HG03175 (cell line): ENCODE measurements around the gene ATP8B3.

Source experiments
- ATAC-seq: cut with Tn5 transposase; IDR thresholded peaks from one replicate; pipeline ENCODE4 v1.9.1; 2021; ENCODE audit warnings: mild to moderate bottlenecking, moderate library complexity; ENCODE audit not compliant: unreplicated experiment

ATP8B3 gene

DNA sequence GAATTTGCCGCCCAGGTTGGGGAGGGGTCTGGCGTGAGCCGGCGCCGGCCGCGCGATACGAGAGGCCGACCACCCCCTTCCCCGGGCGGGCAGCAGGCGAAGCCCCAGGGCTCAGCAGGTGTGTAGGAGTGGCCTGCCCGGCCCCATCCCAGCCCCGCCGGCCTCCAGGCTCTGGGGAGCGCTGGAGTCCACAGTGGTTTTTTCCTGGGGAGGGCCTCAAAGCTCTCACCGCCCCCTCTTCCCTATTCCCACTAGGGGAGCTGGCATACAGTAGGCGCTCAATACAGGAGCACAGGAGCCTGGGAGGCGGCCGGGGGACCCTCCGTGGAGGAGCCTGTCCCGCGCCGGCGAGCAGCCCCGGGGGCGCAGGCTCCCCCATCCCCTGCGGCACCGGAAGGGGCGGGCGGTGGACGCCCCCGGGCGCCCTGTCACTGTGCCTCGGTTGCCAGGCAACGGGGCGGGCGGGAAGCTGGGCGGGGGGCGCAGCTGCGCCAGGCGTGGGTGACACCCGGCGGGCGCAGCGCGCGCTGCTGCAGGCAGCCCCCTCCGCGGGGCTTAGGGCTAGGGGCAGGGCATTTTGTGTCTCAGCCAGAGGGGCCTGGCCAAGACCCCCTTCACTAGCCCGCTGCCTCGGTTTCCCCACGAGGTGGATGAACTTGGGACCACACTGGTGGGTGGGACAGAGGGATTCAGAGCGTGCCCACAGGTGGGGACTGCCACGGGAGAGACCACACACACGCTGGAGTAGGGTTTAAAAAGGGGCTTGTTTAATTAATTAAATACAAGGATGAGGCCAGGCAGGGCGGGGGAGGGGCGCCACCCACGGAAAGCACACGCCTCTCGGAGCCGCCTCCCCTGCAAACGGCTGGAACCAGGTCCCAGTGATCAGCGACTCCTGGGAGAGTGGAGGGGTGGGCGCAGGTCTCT lies 39.8 kb upstream of the ATP8B3 start:
- ATAC-seq, result no peak

DNA sequence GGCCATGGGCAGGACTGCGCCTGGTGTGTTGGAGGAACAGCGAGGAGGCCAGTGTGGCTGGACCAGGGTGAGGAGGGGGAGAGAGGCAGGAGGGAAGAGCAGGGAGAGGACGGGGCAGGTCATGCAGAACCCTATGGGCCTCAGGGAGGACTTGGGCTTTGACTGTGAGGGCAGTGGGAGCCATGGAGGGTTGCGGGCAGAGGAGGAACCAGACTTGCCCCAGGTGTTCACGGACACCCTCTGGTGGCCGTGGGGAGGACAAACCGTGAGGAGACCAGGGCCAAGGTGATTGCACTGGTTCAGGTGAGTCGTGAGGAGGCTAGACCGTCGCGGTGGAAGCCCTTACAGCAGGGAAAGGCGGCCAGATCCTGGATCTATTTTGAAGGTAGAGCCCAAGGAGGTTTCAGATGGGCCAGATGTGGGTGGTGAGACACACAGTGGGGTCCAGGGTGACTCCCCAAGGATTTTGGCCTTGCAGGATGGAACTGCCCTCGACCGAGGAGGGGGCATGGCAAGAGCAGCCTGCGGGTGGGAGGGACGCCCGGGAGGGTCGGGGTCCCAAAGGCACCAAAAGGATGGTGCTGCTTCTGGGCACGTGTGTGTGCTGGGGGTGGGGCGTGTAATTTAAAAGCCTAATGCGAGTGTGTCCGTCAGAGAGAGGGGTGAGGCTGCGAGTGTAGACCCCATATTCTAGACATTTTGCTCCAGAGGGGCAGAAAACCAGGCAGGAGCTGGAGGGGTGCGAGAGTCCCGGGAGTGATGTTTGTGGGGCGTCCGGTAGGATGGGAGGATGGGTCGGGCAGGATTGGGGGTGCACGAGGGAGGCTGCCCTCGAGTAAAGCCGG lies 39.0 kb upstream of the ATP8B3 start:
- ATAC-seq, result no peak

DNA sequence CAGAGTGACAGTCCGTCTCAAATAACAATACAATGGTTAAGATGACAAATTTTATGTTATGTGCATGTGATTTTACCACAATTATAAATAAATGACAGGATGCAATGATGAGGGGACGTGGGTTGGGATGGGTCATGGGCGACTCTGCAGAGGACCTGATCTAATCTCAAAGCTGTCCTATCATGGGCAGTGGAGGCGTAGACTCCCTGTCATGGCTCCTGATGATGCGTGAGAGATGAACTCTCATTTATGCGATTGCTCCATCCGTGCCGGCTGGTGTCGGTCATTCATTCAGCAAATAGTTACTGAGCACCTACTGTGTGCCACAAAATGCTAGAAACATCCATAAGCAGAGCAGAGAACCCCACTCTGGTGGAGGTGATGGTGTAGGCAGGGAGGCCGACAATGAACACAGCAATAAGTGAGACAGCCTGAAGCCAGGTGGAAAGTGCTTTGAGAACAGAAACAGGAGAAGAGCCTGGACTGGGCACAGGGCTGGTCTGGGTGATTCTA lies 37.9 kb upstream of the ATP8B3 start:
- ATAC-seq, result no peak

DNA sequence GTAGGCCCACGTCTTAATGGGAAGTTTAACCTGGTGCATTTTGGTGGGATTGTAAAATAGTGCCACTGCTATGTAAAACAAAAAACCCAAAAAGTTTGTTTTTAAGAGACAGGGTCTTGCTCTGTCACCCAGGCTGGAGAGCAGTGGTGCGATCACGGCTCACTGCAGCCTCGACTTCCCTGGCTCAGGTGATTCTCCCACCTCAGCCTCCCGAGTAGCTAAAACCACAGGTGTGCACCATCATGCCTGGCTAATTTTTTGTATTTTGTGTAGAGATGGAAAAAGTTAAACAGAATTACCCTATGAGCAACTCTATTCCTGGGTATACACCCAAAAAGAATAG lies 37.0 kb upstream of the ATP8B3 start:
- ATAC-seq, result no peak

DNA sequence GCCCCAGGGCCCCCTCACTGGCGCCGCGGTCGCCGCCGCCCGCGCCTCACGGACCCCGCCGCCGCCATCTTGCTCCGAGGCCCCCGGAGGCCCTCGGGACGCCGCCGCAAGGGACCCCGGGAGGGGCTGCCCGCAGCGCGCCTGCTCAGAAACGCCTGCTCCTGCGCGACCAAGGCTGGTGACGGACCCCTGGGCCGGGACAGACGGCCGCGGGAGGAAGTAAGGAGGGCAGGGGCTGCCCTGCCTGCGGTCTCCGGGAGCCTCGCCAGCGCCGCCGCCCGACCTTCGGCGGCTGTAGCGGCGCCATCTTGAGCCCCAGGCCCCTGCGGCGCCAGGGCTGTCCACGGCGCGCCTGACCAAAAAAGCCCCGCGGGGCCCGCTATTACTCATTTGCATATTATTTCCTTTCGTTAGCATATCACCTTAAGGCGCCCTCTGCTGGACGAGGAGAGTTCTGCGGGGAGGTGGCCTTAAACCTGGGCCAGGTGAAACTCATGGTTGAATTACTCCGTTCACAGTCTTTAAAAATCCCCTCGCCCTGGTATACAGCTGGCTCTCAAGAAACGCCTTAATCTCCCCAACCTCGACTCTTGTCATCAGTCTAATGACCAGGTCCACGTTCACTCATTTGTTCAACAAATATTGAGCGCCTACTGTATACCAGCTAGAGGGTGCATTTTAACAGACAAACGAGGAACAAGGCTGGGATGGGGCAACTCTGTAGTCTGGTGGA lies 36.5 kb upstream of the ATP8B3 start, which contains the start of gene REXO1:
Gene REXO1 (minus strand): TSS at position 85 of the 733 bp plus-strand sequence. CDS start 125 bp downstream, outside the sequence.
- ATAC-seq, result peak; percentile 73

DNA sequence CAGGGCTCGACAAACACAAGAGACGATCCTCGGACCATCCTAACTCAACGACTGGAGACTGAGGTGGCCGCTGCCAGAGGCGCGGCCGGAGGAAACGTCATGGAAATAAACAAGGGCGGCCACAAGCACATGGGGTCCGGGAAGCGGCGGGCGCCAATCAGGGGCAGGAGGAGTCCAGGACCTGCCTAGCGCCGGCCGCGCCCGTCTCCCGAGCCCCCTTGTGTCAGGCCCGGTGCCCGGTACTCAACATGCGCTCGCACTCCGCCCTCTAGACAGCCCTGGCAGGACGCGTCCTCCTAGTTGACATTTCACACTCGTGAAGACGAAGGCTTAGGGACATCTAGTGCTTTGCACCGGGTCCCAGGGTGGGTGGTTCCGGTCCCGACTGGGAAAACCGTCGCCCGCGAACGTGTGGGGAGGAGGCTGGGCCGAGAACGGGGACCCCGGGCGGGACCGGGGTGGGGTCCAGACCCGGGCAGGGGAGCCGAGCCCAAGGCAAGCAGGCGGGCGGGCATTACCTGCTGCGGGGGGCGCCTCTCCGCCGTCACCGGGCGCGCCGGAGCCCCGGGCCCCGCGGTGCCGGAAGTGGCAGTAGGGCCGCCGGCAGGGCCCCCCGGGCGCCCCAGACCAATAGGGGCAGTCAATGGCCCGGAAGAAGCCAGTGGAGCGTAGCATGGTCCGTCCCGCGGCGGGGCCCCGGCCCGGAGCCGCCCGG lies 35.8 kb upstream of the ATP8B3 start:
- peak; percentile 26 for ATAC-seq

DNA sequence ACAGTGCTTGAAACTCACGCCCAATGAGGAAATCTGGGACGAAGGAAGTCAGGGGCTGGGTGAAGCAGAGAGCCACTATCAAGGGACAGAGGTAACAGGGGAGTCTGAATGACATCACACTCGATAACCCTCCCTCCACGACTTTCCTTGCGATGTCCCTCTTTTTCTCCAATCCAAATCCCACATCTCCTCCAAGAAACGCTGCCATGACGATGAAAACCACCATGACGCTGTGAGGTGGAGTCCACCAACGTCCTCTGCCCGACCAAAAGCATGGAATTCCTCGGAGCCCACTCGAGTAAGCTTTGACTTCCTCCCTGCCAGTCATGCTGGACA lies 35.2 kb upstream of the ATP8B3 start:
- no peak for ATAC-seq

DNA sequence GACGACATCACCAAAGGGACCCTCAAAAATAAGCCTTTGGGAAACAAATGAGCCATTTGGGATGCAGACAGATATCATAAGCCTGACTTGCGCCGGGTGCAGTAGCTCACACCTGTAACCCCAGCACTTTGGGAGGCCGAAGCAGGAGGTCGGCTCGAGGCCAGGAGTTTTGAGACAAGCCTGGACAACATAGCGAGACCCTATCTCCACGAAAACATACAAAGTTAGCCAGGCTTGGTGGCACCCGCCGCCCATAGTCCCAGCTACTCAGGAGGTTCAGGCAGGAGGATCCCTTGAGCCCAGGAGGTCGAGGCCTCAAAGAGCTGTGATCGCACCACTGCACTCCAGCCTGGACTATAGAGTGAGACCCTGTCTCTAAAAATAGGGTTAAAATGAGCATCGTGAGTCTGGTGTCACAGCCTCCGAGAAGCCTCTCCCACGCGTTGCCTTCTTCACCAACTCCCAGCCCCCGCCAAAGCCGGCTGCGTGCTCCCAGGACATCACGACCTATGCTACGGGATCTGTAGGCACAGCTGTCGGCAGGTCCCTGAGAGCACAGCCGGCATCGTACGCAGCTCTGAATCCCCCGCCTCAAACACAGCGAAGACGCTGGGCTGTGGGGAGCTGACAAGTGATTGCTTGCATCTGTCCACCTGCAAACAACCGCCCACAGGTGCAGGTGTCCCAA lies 34.6 kb upstream of the ATP8B3 start:
- no peak for ATAC-seq

DNA sequence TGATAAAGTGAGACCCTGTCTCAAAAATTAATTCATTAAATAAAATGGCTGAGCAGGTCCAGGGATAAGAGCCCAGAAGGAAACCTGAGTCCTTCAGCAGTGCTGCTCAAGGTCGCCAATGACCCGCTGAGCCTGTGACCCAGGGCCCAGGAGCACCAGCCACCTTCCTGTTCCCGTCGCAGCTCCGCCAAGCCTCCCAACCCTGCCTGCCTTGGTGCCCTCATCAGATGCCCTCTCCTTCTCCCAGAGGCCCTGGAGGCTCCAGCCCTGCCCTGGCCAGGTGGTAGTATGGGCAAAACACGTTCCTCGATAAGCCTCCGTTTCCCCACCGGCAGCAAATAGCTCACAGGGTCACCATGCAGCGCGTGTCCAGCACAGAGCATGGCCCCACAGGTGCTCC lies 33.6 kb upstream of the ATP8B3 start:
- ATAC-seq, result no peak

DNA sequence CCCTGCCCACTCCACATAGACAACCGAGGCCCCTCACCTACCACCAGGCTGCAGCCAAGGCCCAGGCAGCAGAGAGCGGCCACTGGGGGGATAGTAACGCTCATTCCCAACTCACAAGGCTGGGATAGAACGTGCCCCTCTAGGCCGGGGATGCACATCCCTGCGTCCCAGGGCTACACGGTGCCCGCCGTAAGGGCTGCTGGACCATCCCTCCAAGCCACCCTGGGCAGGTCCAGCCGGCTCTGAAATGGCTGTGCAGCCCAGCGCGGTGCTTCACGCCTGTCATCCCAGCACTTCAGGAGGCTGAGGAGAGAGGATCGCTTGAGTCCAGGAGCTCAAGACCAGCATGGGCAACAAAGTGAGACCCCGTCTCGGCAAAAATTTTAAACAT lies 33.0 kb upstream of the ATP8B3 start:
- ATAC-seq, result no peak

DNA sequence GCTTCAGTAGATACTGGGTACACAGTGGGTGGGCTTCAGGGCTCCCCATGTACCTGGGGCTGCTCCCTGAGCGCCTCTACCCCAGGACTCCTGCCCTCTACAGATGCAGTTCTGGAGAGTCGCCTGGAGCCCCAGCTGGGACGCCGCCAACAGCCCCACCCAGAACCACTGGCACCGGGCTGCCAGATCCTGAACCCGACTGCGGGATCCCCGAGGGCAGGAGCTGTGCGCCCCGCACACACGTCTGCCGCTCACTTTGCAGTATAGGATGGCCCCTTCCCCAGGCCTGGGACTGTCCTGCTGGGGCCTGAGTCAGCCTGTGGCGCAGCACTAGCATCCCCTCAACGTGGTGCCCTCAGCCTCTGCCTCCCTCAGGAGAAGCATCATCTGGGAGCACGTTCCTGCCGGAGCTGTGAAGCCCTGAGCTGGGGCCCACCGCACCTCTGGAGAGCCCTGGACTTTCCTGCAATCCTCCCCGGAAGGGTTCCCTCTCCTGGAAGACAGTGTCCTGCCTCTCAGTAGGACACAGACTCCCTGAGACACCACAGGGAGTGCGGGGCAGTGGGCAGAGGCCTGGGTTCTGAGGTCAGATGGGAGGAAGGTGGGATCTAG lies 32.5 kb upstream of the ATP8B3 start:
- ATAC-seq, result no peak

DNA sequence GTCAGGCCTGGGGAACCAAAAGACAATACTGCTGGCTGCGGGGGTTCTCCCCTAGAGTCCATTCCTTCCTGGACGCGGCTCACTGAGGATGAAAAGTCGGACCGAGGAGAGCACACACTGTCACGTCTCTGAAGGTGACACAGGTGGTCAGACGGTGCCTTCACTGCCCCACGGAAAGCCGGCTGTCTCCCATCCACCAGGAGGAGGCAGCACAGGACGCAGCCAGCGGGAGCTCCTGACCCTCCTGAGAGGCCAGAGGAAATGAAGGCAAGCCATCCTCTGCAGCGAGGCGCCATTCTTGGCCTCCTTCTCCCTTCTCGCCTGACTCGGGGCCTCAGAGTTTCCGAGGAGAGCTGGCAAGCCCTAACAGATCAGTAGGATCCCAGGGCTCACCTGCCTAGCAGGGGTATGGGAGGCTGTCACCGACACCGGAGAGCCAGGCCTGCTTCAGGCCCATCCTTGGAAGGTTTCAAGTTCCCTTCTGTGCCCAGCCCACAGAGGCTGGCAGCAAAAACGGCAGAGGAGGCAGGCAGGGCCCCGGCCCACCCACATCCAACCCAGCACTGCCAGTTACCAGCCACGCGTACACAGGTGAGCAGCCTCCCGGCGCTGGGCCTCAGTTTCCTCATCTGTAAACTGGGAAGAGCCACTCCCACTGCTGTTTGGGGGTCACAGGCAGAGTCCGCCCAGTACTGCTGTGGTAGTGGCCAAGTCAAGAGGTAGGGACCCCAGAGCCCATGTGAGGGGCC lies 31.7 kb upstream of the ATP8B3 start:
- no peak for ATAC-seq

DNA sequence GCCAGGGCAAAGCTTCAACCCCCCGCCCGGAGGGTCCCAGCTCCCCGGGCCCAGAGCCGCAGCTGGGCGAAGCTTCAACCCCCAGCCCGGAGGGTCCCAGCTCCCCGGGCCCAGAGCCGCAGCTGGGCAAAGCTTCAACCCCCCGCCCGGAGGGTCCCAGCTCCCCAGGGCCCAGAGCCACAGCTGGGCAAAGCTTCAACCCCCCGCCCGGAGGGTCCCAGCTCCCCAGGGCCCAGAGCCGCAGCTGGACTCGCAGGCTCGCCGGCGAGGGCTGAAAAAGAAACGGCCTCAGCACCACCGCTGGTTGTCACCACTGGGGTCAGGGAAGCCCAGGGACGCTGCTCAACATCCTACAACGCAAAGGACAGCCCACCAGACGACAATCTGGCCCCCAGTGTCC lies 31.0 kb upstream of the ATP8B3 start:
- ATAC-seq, result no peak

DNA sequence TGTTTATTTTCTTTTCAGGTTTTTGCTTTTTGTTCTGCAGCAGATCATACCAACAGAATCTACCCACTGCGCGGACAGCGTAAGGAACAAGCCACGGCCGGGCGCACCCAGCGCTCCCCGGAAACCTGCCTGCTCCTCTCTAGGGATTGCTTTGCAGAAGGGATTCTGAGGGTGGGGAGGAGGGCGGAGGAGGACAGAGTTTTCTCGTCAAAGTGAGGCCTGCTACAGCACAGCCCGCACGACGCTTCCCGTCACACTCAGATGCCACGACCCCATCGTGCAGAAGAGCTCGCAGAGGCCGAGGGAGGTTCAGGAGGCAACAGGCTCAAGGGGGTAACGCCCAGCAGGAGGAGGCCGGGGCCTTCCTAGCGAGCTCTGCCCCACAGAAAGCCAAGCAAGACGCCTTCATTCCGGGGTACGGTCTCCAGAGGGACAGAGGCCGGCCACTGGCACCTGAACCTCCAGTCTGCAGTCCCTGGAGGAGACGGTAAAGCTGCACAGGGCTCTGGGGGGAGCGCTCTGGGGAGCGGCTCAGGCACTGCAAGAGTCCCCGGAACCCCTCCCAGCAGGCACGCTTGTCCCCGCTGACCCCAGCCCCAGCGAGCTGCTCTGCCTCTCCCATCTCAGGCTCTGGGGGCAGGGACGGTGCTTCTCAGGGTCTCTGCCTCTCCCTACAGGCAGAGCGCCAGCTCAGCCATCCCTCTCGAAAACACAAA lies 29.3 kb upstream of the ATP8B3 start:
- ATAC-seq, result no peak

DNA sequence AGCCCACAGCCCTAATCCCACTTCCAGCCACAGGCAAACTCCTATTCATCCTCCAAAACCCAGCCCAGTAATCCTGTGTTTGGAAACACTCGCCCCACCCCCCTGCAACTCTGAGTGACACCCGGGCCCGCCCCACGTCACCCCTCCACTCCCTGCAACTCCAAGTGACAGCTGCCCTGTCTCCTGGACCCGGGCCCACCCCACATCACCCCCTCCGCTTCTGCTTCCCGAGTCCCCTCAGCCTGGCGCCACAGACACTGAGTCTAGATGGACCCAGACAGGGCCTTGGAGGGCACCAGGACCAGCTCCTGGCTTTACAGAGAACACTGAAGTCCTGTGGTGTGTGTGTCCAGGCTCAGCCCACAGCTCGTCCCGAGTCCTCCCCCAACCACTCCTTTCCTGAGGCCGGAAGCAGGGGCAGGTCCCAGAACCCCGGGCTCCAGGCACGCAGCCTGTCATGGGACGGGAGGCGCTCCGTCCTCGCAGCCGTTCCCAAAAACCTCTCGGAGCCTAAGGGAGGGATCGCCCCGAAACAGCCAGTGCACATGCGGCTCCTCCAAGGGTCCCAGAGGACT lies 28.6 kb upstream of the ATP8B3 start:
- ATAC-seq, result no peak

DNA sequence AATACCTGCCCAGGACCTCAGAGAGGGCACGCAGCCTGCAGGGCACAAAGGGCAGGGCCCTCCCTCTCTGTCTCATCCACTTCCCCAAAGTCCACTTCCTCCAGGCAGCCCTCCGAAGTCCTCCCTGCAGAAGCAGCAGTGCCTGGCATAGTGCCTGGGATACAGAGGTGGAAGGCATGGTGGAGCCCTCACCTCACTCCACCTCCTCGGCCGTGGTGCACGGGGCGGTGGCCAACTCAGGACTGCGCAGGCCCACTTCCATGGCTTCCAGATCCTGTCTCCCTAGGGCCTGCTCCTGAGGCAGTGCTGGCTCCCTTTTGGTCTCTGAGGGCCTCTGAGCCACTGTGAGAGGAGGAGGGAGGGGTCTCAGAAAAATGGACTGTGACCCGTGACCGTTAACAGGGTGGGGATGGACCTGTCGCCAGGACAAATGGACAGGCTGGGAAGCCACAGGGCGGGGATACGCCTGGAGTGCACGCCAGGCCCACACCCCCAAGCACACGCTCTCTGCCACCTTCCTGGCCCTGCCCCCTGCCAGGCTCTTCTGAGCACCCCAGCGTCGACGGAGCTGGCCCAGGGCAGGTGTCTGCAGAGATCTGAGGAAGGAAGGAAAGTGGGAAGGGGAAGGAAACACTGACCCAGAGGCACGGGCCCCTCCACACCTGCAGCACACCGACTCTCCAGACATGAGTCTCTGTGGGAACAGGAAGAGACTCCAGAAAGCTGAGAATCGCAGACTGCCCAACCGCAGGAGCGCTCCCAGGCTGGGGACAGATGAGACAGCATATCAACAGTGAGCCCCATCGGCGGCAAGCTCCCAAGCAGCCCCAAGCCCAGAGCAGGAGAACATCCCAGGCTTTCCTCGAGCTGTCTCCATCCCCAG lies 27.8 kb upstream of the ATP8B3 start:
- no peak for ATAC-seq

DNA sequence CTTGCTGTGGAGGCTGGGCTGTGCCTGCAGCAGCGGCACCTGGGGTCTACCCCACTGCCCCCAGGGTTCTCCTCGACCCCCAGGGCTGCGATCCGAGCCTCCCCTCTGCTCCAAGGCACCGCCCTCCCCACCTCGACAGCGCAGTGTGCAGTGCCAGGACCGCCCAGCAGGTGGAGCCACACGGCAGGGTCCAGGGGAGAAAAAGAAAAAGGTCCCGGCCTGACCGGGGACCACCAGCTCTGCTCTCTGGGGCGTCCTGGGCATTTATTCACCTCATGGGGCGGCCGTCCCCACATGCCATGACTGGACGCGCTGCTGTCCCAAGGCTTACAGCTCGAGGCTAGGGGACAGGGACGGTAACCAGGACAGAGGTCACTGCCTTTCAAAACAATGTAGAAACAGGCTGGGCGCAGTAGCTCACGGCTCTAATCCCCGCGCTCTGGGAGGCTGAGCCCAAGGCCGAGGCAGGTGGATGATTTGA lies 25.6 kb upstream of the ATP8B3 start:
- ATAC-seq, result no peak
